BLaER1 treated with 17β-estradiol and CSF1 and Interleukin-3, amounts not matched to agents 10 nM and 100 nM (cell line): Measurements from ENCODE around the gene ACE.

Experiments
- H3K27ac ChIP-seq, 11 experiments: shearing (Covaris generic); formaldehyde crosslinking; 2 replicates each; pipeline ENCODE4 v1.8.1; 2022
- H3K27me3 ChIP-seq, 11 experiments: shearing (Covaris generic); formaldehyde crosslinking; 2 replicates each; pipeline ENCODE4 v1.8.1; 2022
- H3K36me3 ChIP-seq, 11 experiments: shearing (Covaris generic); formaldehyde crosslinking; 2 replicates each; pipeline ENCODE4 v1.8.1; 2022
- H3K4me1 ChIP-seq, 10 experiments: shearing (Covaris generic); formaldehyde crosslinking; 2 replicates each; pipeline ENCODE4 v1.8.1; 2022
- H3K4me2 ChIP-seq, 11 experiments: shearing (Covaris generic); formaldehyde crosslinking; 2 replicates each; pipeline ENCODE4 v1.8.1; 2022
- H3K4me3 ChIP-seq, 10 experiments: shearing (Covaris generic); formaldehyde crosslinking; 2 replicates each; pipeline ENCODE4 v1.8.1; 2022
- H3K9ac ChIP-seq, 11 experiments: shearing (Covaris generic); formaldehyde crosslinking; 2 replicates each; pipeline ENCODE4 v1.8.1; 2022
- H3K9me3 ChIP-seq, 11 experiments: shearing (Covaris generic); formaldehyde crosslinking; replicated peaks in 1 of 11; 2 replicates each; pipeline ENCODE4 v1.8.1; 2022
- H4K20me1 ChIP-seq, 11 experiments: shearing (Covaris generic); formaldehyde crosslinking; 2 replicates each; pipeline ENCODE4 v1.8.1; 2022
- Cebpa-rat ChIP-seq, 11 experiments: shearing (Covaris generic); IDR thresholded peaks; 2 replicates each; pipeline ENCODE4 v1.8.1; 2022

Gene ACE

DNA sequence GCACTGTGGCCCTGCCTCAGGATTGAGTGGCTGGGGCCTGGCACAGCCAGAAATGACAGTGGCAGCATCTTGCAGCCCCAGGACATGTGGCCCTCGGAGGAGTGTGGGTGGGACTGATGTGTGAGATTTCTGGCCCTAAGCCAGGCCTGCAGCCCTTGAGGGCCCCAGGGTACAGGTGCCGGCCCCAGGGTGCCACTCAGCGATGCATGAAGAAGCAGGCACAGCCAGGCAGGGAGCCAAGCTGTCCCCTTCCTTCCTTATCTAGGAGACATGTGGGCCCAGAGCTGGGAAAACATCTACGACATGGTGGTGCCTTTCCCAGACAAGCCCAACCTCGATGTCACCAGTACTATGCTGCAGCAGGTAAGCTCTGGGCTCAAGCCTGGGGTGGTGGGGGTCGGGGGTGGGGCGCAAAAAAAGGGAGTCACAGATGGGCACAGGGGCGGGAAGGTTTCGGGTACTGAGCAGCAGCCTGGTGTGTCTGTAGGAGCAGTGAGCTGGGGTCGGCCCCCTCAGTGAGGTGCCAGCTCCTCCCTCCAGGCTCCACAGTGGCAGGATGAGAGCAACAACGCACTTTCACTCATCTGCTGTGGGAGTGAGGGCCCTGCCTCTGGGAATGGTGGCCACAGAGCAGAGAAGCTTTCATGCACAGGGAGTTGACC is 4.1 kb downstream of the ACE start:
- H3K27ac ChIP-seq = no peak overlapping the region
- H3K9me3 ChIP-seq = no peaks in the 10 kb centered on the region
- H4K20me1 ChIP-seq = peaks cover 0 to 22% (median 12%) of the 10 kb centered on the region in 11 experiments; a peak in 14 of 22 replicates
- H3K4me3 ChIP-seq = no peak overlapping the region
- H3K27me3 ChIP-seq = peaks cover 3 to 32% (median 29%) of the 10 kb centered on the region in 11 experiments; a peak in 20 of 22 replicates
- peak overlapping the region in 10 of 11 experiments; percentile 39 to 91 (median 65); a peak in 18 of 22 replicates for H3K4me2 ChIP-seq
- peaks cover 0 to 61% (median 0%) of the 10 kb centered on the region in 11 experiments; a peak in 4 of 22 replicates for H3K36me3 ChIP-seq
- H3K4me1 ChIP-seq = peaks cover 29 to 47% (median 35%) of the 10 kb centered on the region in 10 experiments
- no peak for TF ChIP-seq Cebpa-rat (IDR thresholded peaks at IDR 0.05)
- H3K9ac ChIP-seq = peak overlapping the region in 4 of 11 experiments; percentile 4 to 61 (median 23); a peak in 5 of 22 replicates

- Histone ChIP-seq H4K20me1 (peaks cover 0 to 22% (median 11%) of the 10 kb centered on the region in 11 experiments; a peak in 13 of 22 replicates), H3K4me3 (no peak overlapping the region), H3K9me3 (no peaks in the 10 kb centered on the region), H3K4me1 (peaks cover 25 to 43% (median 32%) of the 10 kb centered on the region in 10 experiments), H3K27ac (no peak overlapping the region), H3K9ac (0 out of 22 replicates have a peak overlapping the region, but pooled peaks of 1 of the 11 experiments have one; percentile 24), H3K27me3 (peaks cover 3 to 27% (median 24%) of the 10 kb centered on the region in 11 experiments; a peak in 20 of 22 replicates), H3K36me3 (peaks cover 0 to 67% (median 0%) of the 10 kb centered on the region in 11 experiments; a peak in 4 of 22 replicates), H3K4me2 (peak overlapping the region in 1 of 11 experiments; percentile 64; a peak in 1 of 22 replicates)
- TF ChIP-seq Cebpa-rat (IDR thresholded peaks at IDR 0.05) = no peak
Measured at GRCh38 chr17:63481488-63481870, 4.6 kb downstream of the ACE start.

GRCh38 chr17:63482509-63482908 is 5.6 kb downstream of the ACE start:
- Histone ChIP-seq H4K20me1 (peaks cover 0 to 21% (median 9%) of the 10 kb centered on the region in 11 experiments; a peak in 13 of 22 replicates), H3K36me3 (peaks cover 0 to 77% (median 0%) of the 10 kb centered on the region in 11 experiments; a peak in 4 of 22 replicates), H3K4me1 (peaks cover 23 to 38% (median 31%) of the 10 kb centered on the region in 10 experiments), H3K4me3 (no peak overlapping the region), H3K27ac (no peak overlapping the region), H3K9ac (no peak overlapping the region), H3K4me2 (no peak overlapping the region), H3K9me3 (no peaks in the 10 kb centered on the region), H3K27me3 (peaks cover 3 to 16% (median 13%) of the 10 kb centered on the region in 11 experiments; a peak in 20 of 22 replicates)
- no peak for TF ChIP-seq Cebpa-rat (IDR thresholded peaks at IDR 0.05)

DNA sequence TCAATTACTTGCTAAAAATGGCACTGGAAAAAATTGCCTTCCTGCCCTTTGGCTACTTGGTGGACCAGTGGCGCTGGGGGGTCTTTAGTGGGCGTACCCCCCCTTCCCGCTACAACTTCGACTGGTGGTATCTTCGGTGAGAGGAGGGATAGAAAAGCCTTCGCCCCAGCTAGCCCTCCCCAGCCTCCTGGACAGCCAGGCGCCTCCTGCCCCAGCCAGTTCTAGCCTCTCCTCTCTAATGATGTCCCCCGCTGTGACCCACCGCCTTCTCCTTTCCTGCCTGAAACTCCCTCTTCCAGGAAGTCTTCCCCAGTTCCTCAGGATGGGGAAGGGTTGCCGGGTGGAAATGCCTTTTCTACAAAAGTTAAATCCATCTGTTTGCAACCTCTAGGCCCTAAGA is 6.2 kb downstream of the ACE start:
- peaks cover 0 to 82% (median 0%) of the 10 kb centered on the region in 11 experiments; a peak in 4 of 22 replicates for H3K36me3 ChIP-seq
- no peak for TF ChIP-seq Cebpa-rat (IDR thresholded peaks at IDR 0.05)
- H3K27me3 ChIP-seq = peaks cover 3 to 11% (median 8%) of the 10 kb centered on the region in 11 experiments; a peak in 20 of 22 replicates

GRCh38 chr17:63483655-63484575 is 7.1 kb downstream of the ACE start:
- H3K4me2 ChIP-seq = no peak overlapping the region
- no peak overlapping the region for H3K9ac ChIP-seq
- peaks cover 9 to 24% (median 16%) of the 10 kb centered on the region in 10 experiments; a peak in 19 of 20 replicates for H3K4me1 ChIP-seq
- H3K27me3 ChIP-seq = peaks cover 0 to 2% (median 0%) of the 10 kb centered on the region in 11 experiments; a peak in 1 of 22 replicates
- no peak overlapping the region for H3K27ac ChIP-seq
- no peak for TF ChIP-seq Cebpa-rat (IDR thresholded peaks at IDR 0.05)
- peaks cover 0 to 91% (median 0%) of the 10 kb centered on the region in 11 experiments; a peak in 4 of 22 replicates for H3K36me3 ChIP-seq
- H3K9me3 ChIP-seq = no peaks in the 10 kb centered on the region
- no peak overlapping the region for H3K4me3 ChIP-seq
- H4K20me1 ChIP-seq = peaks cover 0 to 13% (median 0%) of the 10 kb centered on the region in 11 experiments; a peak in 7 of 22 replicates

More for the DNA sequence above, 6.2 kb downstream of the ACE start:
- no peaks in the 10 kb centered on the region for H3K9me3 ChIP-seq
- H3K4me1 ChIP-seq = peaks cover 18 to 33% (median 25%) of the 10 kb centered on the region in 10 experiments
- no peak overlapping the region for H3K9ac ChIP-seq
- peaks cover 0 to 16% (median 6%) of the 10 kb centered on the region in 11 experiments; a peak in 13 of 22 replicates for H4K20me1 ChIP-seq
- H3K4me3 ChIP-seq = no peak overlapping the region
- no peak overlapping the region for H3K27ac ChIP-seq
- H3K4me2 ChIP-seq = no peak overlapping the region

DNA sequence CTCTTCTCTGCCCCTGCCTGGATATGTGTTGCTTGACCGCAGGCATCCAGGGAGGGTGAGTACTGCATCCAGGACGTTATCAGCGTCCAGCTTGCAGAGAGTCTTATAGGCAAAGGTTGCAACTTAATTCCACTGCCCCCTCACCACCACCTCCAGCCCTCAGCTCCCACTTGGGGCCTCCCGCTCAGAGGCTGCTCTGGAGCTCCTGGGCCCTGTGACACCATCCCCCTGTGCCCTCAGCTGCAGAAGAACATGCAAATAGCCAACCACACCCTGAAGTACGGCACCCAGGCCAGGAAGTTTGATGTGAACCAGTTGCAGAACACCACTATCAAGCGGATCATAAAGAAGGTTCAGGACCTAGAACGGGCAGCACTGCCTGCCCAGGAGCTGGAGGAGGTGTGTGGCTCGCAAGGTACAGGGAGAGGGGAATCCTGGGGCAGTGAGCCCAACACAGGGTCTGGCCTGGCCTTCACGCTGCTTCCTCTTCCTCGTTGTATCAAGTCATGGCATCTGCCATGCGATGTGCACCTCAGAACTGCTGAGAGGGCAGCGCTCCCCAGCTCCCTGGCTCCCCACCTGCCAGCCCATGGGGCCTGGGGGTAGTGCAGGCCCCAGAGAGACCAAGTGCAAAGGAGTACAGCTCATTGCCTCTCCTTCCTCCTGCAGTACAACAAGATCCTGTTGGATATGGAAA is 9.6 kb downstream of the ACE start:
- no peak overlapping the region for H3K4me3 ChIP-seq
- no peak overlapping the region for H3K9ac ChIP-seq
- no peak overlapping the region for H3K4me2 ChIP-seq
- peaks cover 0 to 7% (median 0%) of the 10 kb centered on the region in 11 experiments; a peak in 4 of 22 replicates for H4K20me1 ChIP-seq
- peaks cover 0 to 97% (median 0%) of the 10 kb centered on the region in 11 experiments; a peak in 4 of 22 replicates for H3K36me3 ChIP-seq
- H3K27ac ChIP-seq = no peak overlapping the region
- TF ChIP-seq Cebpa-rat (IDR thresholded peaks at IDR 0.05) = no peak
- no peaks in the 10 kb centered on the region for H3K9me3 ChIP-seq
- peaks cover 0 to under 1% (median 0%) of the 10 kb centered on the region in 10 experiments; a peak in 3 of 20 replicates for H3K4me1 ChIP-seq
- no peaks in the 10 kb centered on the region for H3K27me3 ChIP-seq

DNA sequence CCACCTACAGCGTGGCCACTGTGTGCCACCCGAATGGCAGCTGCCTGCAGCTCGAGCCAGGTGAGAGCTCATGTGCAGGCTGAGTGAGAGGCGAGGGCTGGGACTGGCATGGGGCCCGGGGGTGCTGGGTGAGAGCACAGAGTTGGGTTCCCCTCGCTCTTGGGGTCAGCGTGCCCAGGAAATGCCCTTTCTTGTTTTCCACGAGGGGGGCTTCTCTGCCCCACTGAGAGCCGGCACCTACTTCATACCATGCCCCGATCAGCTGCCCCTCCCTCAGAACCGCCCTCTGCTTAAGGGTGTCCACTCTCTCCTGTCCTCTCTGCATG is 10.1 kb downstream of the ACE start:
- no peak overlapping the region for H3K4me3 ChIP-seq
- no peak overlapping the region for H3K4me2 ChIP-seq
- no peak overlapping the region for H3K9ac ChIP-seq
- no peak overlapping the region for H3K27ac ChIP-seq
- peaks cover 0 to 7% (median 0%) of the 10 kb centered on the region in 11 experiments; a peak in 4 of 22 replicates for H4K20me1 ChIP-seq
- no peak for TF ChIP-seq Cebpa-rat (IDR thresholded peaks at IDR 0.05)
- H3K9me3 ChIP-seq = no peaks in the 10 kb centered on the region
- H3K36me3 ChIP-seq = peaks cover 0 to 97% (median 0%) of the 10 kb centered on the region in 11 experiments; a peak in 4 of 22 replicates
- no peaks in the 10 kb centered on the region for H3K27me3 ChIP-seq
- no peaks in the 10 kb centered on the region; a peak in 1 of 20 replicates for H3K4me1 ChIP-seq

GRCh38 chr17:63488851-63489250 is 12.0 kb downstream of the ACE start:
- no peaks in the 10 kb centered on the region for H3K27me3 ChIP-seq
- TF ChIP-seq Cebpa-rat (IDR thresholded peaks at IDR 0.05) = no peak
- H3K4me3 ChIP-seq = no peak overlapping the region
- no peak overlapping the region for H3K4me2 ChIP-seq
- no peaks in the 10 kb centered on the region for H3K9me3 ChIP-seq
- H3K9ac ChIP-seq = no peak overlapping the region
- no peaks in the 10 kb centered on the region; a peak in 1 of 20 replicates for H3K4me1 ChIP-seq
- peaks cover 0 to 11% (median 0%) of the 10 kb centered on the region in 11 experiments; a peak in 1 of 22 replicates for H4K20me1 ChIP-seq
- peaks cover 0 to 96% (median 0%) of the 10 kb centered on the region in 11 experiments; a peak in 4 of 22 replicates for H3K36me3 ChIP-seq
- H3K27ac ChIP-seq = no peak overlapping the region
